Keratinocyte (primary cell): ENCODE results near the gene XCL1.
"Not testable (repeated sequence)": the region's sequence is repeated elsewhere in the genome, so short reads cannot be mapped to it uniquely, and the experiment has no call there.

Experiments
- EZH2 ChIP-seq: IDR thresholded peaks from one replicate; pipeline ENCODE4 v1.6.1; 2012; ENCODE audit warnings: inconsistent platforms, mild to moderate bottlenecking, low read length, moderate library complexity
- TF ChIP-seq, protein P1 (sequence below), 3 experiments: IDR thresholded peaks in 1 of 3; conservative IDR thresholded peaks in 1 of 3; optimal IDR thresholded peaks in 1 of 3; 2 replicates in 2 of 3; 3 replicates in 1 of 3; pipeline versions ENCODE3 to v1.5.1; 2011; ENCODE audit warnings: low read length in 3 of 3, mild to moderate bottlenecking in 3 of 3, moderate library complexity in 2 of 3, control low read depth in 1 of 3, inconsistent platforms in 1 of 3; ENCODE audit not compliant: insufficient read depth in 2 of 3; ENCODE audit errors: extremely low read depth in 1 of 3

DNA sequence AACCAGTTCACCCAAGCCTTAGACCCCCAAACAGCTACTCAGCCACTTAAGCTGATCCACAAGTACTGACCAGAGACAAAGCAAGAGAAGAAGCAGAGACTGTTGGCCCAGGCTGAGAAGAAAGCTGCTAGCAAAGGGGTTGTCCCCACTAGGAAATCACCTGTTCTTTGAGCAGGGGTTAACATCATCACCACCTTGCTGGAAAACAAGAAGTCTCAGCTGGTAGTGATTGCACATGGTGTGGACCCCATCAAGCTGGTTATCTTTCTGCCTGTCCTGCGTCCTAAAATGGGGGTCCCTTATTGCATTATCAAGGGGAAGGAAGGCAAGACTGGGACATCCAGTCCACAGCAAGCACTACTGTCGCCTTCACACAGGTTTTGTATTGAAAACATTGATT lies 33.4 kb upstream of the XCL1 start:
- TF ChIP-seq, protein P1, sequence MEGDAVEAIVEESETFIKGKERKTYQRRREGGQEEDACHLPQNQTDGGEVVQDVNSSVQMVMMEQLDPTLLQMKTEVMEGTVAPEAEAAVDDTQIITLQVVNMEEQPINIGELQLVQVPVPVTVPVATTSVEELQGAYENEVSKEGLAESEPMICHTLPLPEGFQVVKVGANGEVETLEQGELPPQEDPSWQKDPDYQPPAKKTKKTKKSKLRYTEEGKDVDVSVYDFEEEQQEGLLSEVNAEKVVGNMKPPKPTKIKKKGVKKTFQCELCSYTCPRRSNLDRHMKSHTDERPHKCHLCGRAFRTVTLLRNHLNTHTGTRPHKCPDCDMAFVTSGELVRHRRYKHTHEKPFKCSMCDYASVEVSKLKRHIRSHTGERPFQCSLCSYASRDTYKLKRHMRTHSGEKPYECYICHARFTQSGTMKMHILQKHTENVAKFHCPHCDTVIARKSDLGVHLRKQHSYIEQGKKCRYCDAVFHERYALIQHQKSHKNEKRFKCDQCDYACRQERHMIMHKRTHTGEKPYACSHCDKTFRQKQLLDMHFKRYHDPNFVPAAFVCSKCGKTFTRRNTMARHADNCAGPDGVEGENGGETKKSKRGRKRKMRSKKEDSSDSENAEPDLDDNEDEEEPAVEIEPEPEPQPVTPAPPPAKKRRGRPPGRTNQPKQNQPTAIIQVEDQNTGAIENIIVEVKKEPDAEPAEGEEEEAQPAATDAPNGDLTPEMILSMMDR (optimal IDR thresholded peaks at IDR 0.05 in 1 of 3, IDR thresholded peaks at IDR 0.05 in 1 of 3, conservative IDR thresholded peaks at IDR 0.05 in 1 of 3; ENCODE audit: extremely low read depth in 1 of 3, insufficient read depth in 2 of 3, low read length in 3 of 3) = not testable (repeated sequence)
- not testable (repeated sequence) for TF ChIP-seq EZH2
